Measurements from ENCODE around the gene HSPB8. TPM values are rescaled to one million over a fixed set of nuclear protein-coding genes. Genes with fewer than 3 reads are reported as not detected.
"Not testable (repeated sequence)": the region's sequence is repeated elsewhere in the genome, so short reads cannot be mapped to it uniquely, and the experiment has no call there.

HSPB8 gene
- polyA plus RNA-seq, 1 donor (not counting 4 experiments of a cell fraction or from before 2014, with no cell fraction given): 3.0 TPM

DNA sequence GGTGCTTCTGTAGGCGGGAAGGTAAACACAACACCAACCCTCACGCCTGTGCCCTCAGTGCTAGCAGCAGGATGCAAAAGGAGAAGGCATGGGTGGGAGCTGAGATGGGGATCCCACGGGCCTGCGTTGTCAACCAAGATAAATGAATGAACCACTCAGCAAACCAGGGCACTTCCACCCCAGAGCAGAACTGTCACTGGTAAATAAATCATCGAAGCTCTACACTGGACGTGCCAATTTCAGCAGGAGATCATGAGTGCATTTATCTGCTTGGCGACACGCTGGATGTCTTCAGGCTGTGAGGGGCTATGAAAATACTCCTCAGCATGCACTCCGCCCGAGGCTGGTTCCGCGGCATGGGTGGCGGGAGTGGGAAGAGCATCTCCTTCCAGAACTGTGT lies 33.2 kb downstream of the HSPB8 start:
- Histone ChIP-seq H3K4me1 (ENCODE audit: control insufficient read depth, extremely low read depth, insufficient read depth, low read length) (no peaks in the 10 kb centered on the region), H3K9ac (ENCODE audit: control insufficient read depth, extremely low read depth, insufficient read depth, low read length) (no peak overlapping the region), H3K4me2 (ENCODE audit: control insufficient read depth, extremely low read depth, insufficient read depth, low read depth, low read length) (no peak overlapping the region), H3K27me3 (ENCODE audit: control insufficient read depth, extremely low read depth, insufficient read depth, low read length) (no peaks in the 10 kb centered on the region), H3K4me3 (ENCODE audit: control insufficient read depth in 2 of 3, extremely low read depth in 1 of 3, insufficient read depth in 2 of 3, low read depth in 1 of 3, low read length in 3 of 3) (no peak overlapping the region), H3K79me2 (ENCODE audit: control insufficient read depth, insufficient read depth, low read length) (no peaks in the 10 kb centered on the region), H2AFZ (ENCODE audit: control insufficient read depth, low read length) (no peak overlapping the region), H4K20me1 (ENCODE audit: control insufficient read depth, extremely low read depth, insufficient read depth, low read length) (no peaks in the 10 kb centered on the region), H3K36me3 (ENCODE audit: control insufficient read depth in 2 of 2, extremely low read depth in 1 of 2, insufficient read depth in 2 of 2, low read length in 2 of 2) (no peaks in the 10 kb centered on the region), H3K27ac (ENCODE audit: control insufficient read depth, insufficient read depth, low read length) (no peak overlapping the region), H3K9me3 (ENCODE audit: control insufficient read depth, low read depth, low read length) (no peaks in the 10 kb centered on the region), H3K9me1 (ENCODE audit: control insufficient read depth, extremely low read depth, insufficient read depth, low read length) (no peaks in the 10 kb centered on the region)
- no peak for DNase-seq (ENCODE audit: low read depth, low spot score)
- no peak for FAIRE-seq
- dilution Hi-C loops (cut with MboI; ENCODE audit: extremely low pct_ligation_motif_present, low sequenced_read_pairs): no loop called here
- TF ChIP-seq, protein P1, sequence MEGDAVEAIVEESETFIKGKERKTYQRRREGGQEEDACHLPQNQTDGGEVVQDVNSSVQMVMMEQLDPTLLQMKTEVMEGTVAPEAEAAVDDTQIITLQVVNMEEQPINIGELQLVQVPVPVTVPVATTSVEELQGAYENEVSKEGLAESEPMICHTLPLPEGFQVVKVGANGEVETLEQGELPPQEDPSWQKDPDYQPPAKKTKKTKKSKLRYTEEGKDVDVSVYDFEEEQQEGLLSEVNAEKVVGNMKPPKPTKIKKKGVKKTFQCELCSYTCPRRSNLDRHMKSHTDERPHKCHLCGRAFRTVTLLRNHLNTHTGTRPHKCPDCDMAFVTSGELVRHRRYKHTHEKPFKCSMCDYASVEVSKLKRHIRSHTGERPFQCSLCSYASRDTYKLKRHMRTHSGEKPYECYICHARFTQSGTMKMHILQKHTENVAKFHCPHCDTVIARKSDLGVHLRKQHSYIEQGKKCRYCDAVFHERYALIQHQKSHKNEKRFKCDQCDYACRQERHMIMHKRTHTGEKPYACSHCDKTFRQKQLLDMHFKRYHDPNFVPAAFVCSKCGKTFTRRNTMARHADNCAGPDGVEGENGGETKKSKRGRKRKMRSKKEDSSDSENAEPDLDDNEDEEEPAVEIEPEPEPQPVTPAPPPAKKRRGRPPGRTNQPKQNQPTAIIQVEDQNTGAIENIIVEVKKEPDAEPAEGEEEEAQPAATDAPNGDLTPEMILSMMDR (optimal IDR thresholded peaks at IDR 0.05 in 1 of 3, IDR thresholded peaks at IDR 0.05 in 1 of 3, conservative IDR thresholded peaks at IDR 0.05 in 1 of 3; ENCODE audit: extremely low read depth in 1 of 3, insufficient read depth in 2 of 3, low read length in 3 of 3): no peak
- no peak for TF ChIP-seq EZH2 (IDR thresholded peaks at IDR 0.05; ENCODE audit: low read length)

DNA sequence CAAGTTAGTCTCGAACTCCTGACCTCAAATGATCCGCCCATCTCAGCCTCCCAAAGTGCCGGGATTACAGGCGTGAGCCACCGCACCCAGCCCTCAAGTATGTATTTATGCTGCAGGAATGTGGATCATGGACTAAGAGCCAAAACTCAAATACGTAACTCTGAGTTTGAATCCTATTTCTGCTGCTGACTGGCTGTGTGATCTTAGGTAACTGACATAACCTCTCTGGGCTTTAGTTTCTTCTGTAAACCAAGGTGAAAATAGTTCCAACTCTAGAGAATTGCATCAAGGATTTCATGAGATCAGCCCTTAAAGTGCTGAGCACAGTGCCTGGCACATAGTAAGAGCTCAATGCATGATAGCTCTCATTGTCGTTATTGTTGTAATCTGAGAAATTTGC lies 37.4 kb downstream of the HSPB8 start:
- Histone ChIP-seq H3K9me1 (ENCODE audit: control insufficient read depth, extremely low read depth, insufficient read depth, low read length) (no peaks in the 10 kb centered on the region), H3K36me3 (ENCODE audit: control insufficient read depth in 2 of 2, extremely low read depth in 1 of 2, insufficient read depth in 2 of 2, low read length in 2 of 2) (no peaks in the 10 kb centered on the region), H3K27ac (ENCODE audit: control insufficient read depth, insufficient read depth, low read length) (no peak overlapping the region), H3K4me1 (ENCODE audit: control insufficient read depth, extremely low read depth, insufficient read depth, low read length) (no peaks in the 10 kb centered on the region), H3K79me2 (ENCODE audit: control insufficient read depth, insufficient read depth, low read length) (no peaks in the 10 kb centered on the region), H4K20me1 (ENCODE audit: control insufficient read depth, extremely low read depth, insufficient read depth, low read length) (no peaks in the 10 kb centered on the region), H3K4me2 (ENCODE audit: control insufficient read depth, extremely low read depth, insufficient read depth, low read depth, low read length) (no peak overlapping the region), H3K9me3 (ENCODE audit: control insufficient read depth, low read depth, low read length) (no peaks in the 10 kb centered on the region), H3K9ac (ENCODE audit: control insufficient read depth, extremely low read depth, insufficient read depth, low read length) (no peak overlapping the region), H2AFZ (ENCODE audit: control insufficient read depth, low read length) (no peak overlapping the region), H3K27me3 (ENCODE audit: control insufficient read depth, extremely low read depth, insufficient read depth, low read length) (no peaks in the 10 kb centered on the region), H3K4me3 (ENCODE audit: control insufficient read depth in 2 of 3, extremely low read depth in 1 of 3, insufficient read depth in 2 of 3, low read depth in 1 of 3, low read length in 3 of 3) (no peak overlapping the region)
- no peak for TF ChIP-seq EZH2 (IDR thresholded peaks at IDR 0.05; ENCODE audit: low read length)
- TF ChIP-seq, protein P1 (optimal IDR thresholded peaks at IDR 0.05 in 1 of 3, IDR thresholded peaks at IDR 0.05 in 1 of 3, conservative IDR thresholded peaks at IDR 0.05 in 1 of 3; ENCODE audit: extremely low read depth in 1 of 3, insufficient read depth in 2 of 3, low read length in 3 of 3): no peak
- DNase-seq (ENCODE audit: low read depth, low spot score) (no peak), FAIRE-seq (no peak)
- dilution Hi-C loops (cut with MboI; ENCODE audit: extremely low pct_ligation_motif_present, low sequenced_read_pairs): no loop called here

DNA sequence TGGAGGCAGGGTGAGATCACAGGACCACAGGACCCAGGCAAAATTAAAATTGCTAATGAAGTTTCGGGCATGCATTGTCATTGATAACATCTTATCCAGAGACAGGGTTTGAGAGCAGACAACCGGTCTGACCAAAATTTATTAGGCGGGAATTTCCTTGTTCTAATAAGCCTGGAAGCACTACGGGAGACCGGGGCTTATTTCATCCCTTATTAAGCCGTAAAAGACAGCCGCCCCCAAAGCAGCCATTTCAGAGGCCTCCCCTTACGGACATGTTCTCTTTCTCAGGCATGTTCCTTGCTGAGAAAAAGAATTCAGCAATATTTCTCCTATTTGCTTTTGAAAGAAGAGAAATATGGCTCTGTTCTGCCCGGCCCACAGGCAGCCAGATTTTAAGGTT lies 40.1 kb downstream of the HSPB8 start:
- H3K4me3 ChIP-seq (ENCODE audit: control insufficient read depth in 2 of 3, extremely low read depth in 1 of 3, insufficient read depth in 2 of 3, low read depth in 1 of 3, low read length in 3 of 3); H3K4me2 ChIP-seq (ENCODE audit: control insufficient read depth, extremely low read depth, insufficient read depth, low read depth, low read length); H3K9me1 ChIP-seq (ENCODE audit: control insufficient read depth, extremely low read depth, insufficient read depth, low read length); DNase-seq (ENCODE audit: low read depth, low spot score); H2AFZ ChIP-seq (ENCODE audit: control insufficient read depth, low read length); H4K20me1 ChIP-seq (ENCODE audit: control insufficient read depth, extremely low read depth, insufficient read depth, low read length); H3K27ac ChIP-seq (ENCODE audit: control insufficient read depth, insufficient read depth, low read length); H3K9ac ChIP-seq (ENCODE audit: control insufficient read depth, extremely low read depth, insufficient read depth, low read length); FAIRE-seq; H3K9me3 ChIP-seq (ENCODE audit: control insufficient read depth, low read depth, low read length); H3K36me3 ChIP-seq (ENCODE audit: control insufficient read depth in 2 of 2, extremely low read depth in 1 of 2, insufficient read depth in 2 of 2, low read length in 2 of 2); H3K4me1 ChIP-seq (ENCODE audit: control insufficient read depth, extremely low read depth, insufficient read depth, low read length); H3K27me3 ChIP-seq (ENCODE audit: control insufficient read depth, extremely low read depth, insufficient read depth, low read length); dilution Hi-C loops (cut with MboI; ENCODE audit: extremely low pct_ligation_motif_present, low sequenced_read_pairs); H3K79me2 ChIP-seq (ENCODE audit: control insufficient read depth, insufficient read depth, low read length): not testable (repeated sequence)

Measured in keratinocyte (primary cell).